Smooth muscle cell (in vitro differentiated cells): ENCODE measurements around the gene DNAAF5. TPM values are rescaled to one million over a fixed set of nuclear protein-coding genes. Genes with fewer than 3 reads are reported as not detected.

ENCODE experiments used
- DNase-seq: peaks from one replicate; lab custom pipeline; 2025; ENCODE audit not compliant: unreplicated experiment; lab: John Stamatoyannopoulos, UW
- H2AFZ ChIP-seq: fragments of 200-600 bp; sonication (generic); 2 replicates; pipeline ENCODE4 v1.6.0; 2016; ENCODE audit warnings: antibody characterized with exemption, low read depth, mild to moderate bottlenecking
- H3F3A ChIP-seq: fragments of 200-600 bp; sonication (generic); 2 replicates; pipeline ENCODE4 v1.6.0; 2017; ENCODE audit warnings: antibody characterized with exemption, low read depth
- H3K27ac ChIP-seq: fragments of 200-600 bp; sonication (generic); 2 replicates; pipeline ENCODE4 v1.5.1; 2016; ENCODE audit warnings: low read depth, mild to moderate bottlenecking
- H3K27me3 ChIP-seq: fragments of 200-600 bp; sonication (generic); 2 replicates; pipeline ENCODE4 v1.6.1; 2016; ENCODE audit warnings: low read depth, mild to moderate bottlenecking
- H3K36me3 ChIP-seq: fragments of 200-600 bp; sonication (generic); 2 replicates; pipeline ENCODE4 v1.5.1; 2016; ENCODE audit warnings: low read depth
- H3K4me1 ChIP-seq: fragments of 200-600 bp; sonication (generic); 2 replicates; pipeline ENCODE4 v1.5.1; 2016; ENCODE audit warnings: low read depth
- H3K4me2 ChIP-seq: fragments of 200-600 bp; sonication (generic); 2 replicates; pipeline ENCODE4 v1.6.0; 2016; ENCODE audit warnings: mild to moderate bottlenecking
- H3K4me3 ChIP-seq: fragments of 200-600 bp; sonication (generic); 2 replicates; pipeline ENCODE4 v1.5.1; 2016; ENCODE audit warnings: mild to moderate bottlenecking
- H3K79me2 ChIP-seq: fragments of 200-600 bp; sonication (generic); 2 replicates; pipeline ENCODE4 v1.6.0; 2016; ENCODE audit warnings: low read depth, mild to moderate bottlenecking
- H3K9ac ChIP-seq: fragments of 200-600 bp; sonication (generic); 2 replicates; pipeline ENCODE4 v1.6.0; 2016; ENCODE audit warnings: low read depth
- H3K9me3 ChIP-seq: fragments of 200-600 bp; sonication (generic); replicated peaks from 2 replicates; pipeline ENCODE4 v1.5.1; 2016; ENCODE audit warnings: low read depth
- H4K20me1 ChIP-seq: fragments of 200-600 bp; sonication (generic); 2 replicates; pipeline ENCODE4 v1.6.0; 2016; ENCODE audit warnings: low read depth
- CTCF ChIP-seq: fragments of 200-600 bp; sonication (generic); IDR thresholded peaks from 2 replicates; pipeline ENCODE4 v1.5.1; 2017; ENCODE audit warnings: borderline replicate concordance, mild to moderate bottlenecking, antibody characterized with exemption; ENCODE audit not compliant: insufficient read depth, poor library complexity, severe bottlenecking
- WGBS: methylation state at CpG from one replicate; pipeline ENCODE4 v1.1.7; 2016; ENCODE audit warnings: low lambda C conversion rate; 5-methylcytosine and 5-hydroxymethylcytosine counted together
- polyA plus RNA-seq: library from polyadenylated mRNA; unstranded; fragments of >200 nt; fragmentation: Nextera tagmentation; extraction: Ambion mirVana; gene quantifications from 2 replicates; pipeline ENCODE4 v1.2.1, GENCODE V29; 2016
- total RNA-seq: library from RNA; depleted of rRNA; stranded (reverse); fragments of >200 nt; gene quantifications from 2 replicates; pipeline ENCODE4 v1.2.3, GENCODE V29; 2014

The DNAAF5 gene
- total and polyA plus RNA-seq, 2 experiments from 2014 or later, result 13.9 to 17.0 TPM

- Histone ChIP-seq H3K27ac (no peak overlapping the region), H3F3A (no peaks in the 10 kb centered on the region), H3K4me3 (no peak overlapping the region), H3K4me1 (peaks cover 7% of the 10 kb centered on the region), H2AFZ (no peak overlapping the region), H4K20me1 (peaks cover 11% of the 10 kb centered on the region), H3K4me2 (no peak overlapping the region), H3K27me3 (no peaks in the 10 kb centered on the region), H3K9ac (no peak overlapping the region), H3K79me2 (peaks cover 52% of the 10 kb centered on the region), H3K9me3 (peaks cover 11% of the 10 kb centered on the region), H3K36me3 (peaks cover 7% of the 10 kb centered on the region)
- 96% methylated on average over 3 of the region's 3 CpGs for WGBS
- TF ChIP-seq CTCF, result no peak
- no peak for DNase-seq
Measured at GRCh38 chr7:732556-732955, 6.1 kb downstream of the DNAAF5 start.

- Histone ChIP-seq H2AFZ (no peak overlapping the region), H3K27me3 (no peaks in the 10 kb centered on the region), H3K4me3 (no peak overlapping the region), H3K4me1 (no peaks in the 10 kb centered on the region), H3K9ac (no peak overlapping the region), H3K79me2 (peaks cover 47% of the 10 kb centered on the region), H4K20me1 (peaks cover 12% of the 10 kb centered on the region), H3K9me3 (peaks cover 11% of the 10 kb centered on the region), H3K27ac (no peak overlapping the region), H3K36me3 (peaks cover 7% of the 10 kb centered on the region), H3F3A (no peaks in the 10 kb centered on the region), H3K4me2 (no peak overlapping the region)
- DNase-seq, result no peak
- WGBS, result 98% methylated on average over 4 of the region's 4 CpGs
- no peak for TF ChIP-seq CTCF
Measured at GRCh38 chr7:734214-734613, 7.7 kb downstream of the DNAAF5 start.

DNA sequence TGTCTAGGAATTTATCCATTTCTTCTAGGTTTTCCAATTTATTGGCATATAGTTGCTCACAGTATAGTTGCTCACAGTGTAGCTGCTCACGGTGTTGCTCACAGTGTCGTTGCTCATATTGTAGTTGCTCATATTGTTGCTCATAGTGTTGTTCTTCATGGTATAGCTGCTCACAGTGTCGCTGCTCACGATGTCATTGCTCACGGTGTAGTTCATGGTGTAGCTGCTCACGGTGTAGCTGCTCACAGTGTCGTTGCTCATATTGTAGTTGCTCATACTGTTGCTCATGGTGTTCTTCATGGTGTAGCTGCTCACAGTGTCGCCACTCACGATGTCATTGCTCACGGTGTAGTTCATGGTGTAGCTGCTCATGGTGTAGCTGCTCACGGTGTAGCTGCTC is 8.3 kb downstream of the DNAAF5 start:
- peaks cover 11% of the 10 kb centered on the region for H3K9me3 ChIP-seq
- peaks cover 47% of the 10 kb centered on the region for H3K79me2 ChIP-seq
- H3K27me3 ChIP-seq, result no peaks in the 10 kb centered on the region
- H3K4me2 ChIP-seq, result no peak overlapping the region
- no peak overlapping the region for H2AFZ ChIP-seq
- no peak overlapping the region for H3K9ac ChIP-seq
- H3K27ac ChIP-seq, result no peak overlapping the region
- no peak for DNase-seq
- peaks cover 7% of the 10 kb centered on the region for H3K36me3 ChIP-seq
- H3K4me1 ChIP-seq, result no peaks in the 10 kb centered on the region
- H4K20me1 ChIP-seq, result peaks cover 12% of the 10 kb centered on the region
- WGBS, result 98% methylated on average over 11 of the region's 11 CpGs
- H3F3A ChIP-seq, result no peaks in the 10 kb centered on the region
- no peak for TF ChIP-seq CTCF
- no peak overlapping the region for H3K4me3 ChIP-seq

GRCh38 chr7:738241-738640 is 11.7 kb downstream of the DNAAF5 start:
- no peak overlapping the region for H3K27ac ChIP-seq
- no peak for TF ChIP-seq CTCF
- no peaks in the 10 kb centered on the region for H3K4me1 ChIP-seq
- H3K9me3 ChIP-seq, result peaks cover 11% of the 10 kb centered on the region
- no peak overlapping the region for H3K4me2 ChIP-seq
- no peak overlapping the region for H3K4me3 ChIP-seq
- no peaks in the 10 kb centered on the region for H3K27me3 ChIP-seq
- no peak for DNase-seq
- H3K79me2 ChIP-seq, result peaks cover 39% of the 10 kb centered on the region
- WGBS, result 89% methylated on average over 5 of the region's 5 CpGs
- no peak overlapping the region for H2AFZ ChIP-seq
- peaks cover 12% of the 10 kb centered on the region for H4K20me1 ChIP-seq
- H3K36me3 ChIP-seq, result peaks cover 7% of the 10 kb centered on the region
- no peak overlapping the region for H3K9ac ChIP-seq
- H3F3A ChIP-seq, result no peaks in the 10 kb centered on the region
